Renal cortex interstitium (tissue), 11 donors: Measurements from ENCODE around the gene ADARB2. TPM values are rescaled to one million over a fixed set of nuclear protein-coding genes. Genes with fewer than 3 reads are reported as not detected.

Experiments used
- DNase-seq, 11 donors: peaks; one replicate each; pipeline ENCODE4 v3.0.0-alpha.2; 2013; ENCODE audit warnings: low read depth in 9 of 11, low spot score in 4 of 11; ENCODE audit errors: extremely low read depth in 1 of 11
- polyA plus RNA-seq, 3 donors: library from polyadenylated mRNA; unstranded; fragments of 120-200 nt; gene quantifications; one replicate each; pipeline ENCODE4 v1.2.1, GENCODE V29; 2013; ENCODE audit not compliant: insufficient read length in 3 of 3

The ADARB2 gene
- polyA plus RNA-seq, 3 donors = 1.1 to 2.1 (median 1.5) TPM

GRCh38 chr10:1669433-1669832, 67.9 kb downstream of the ADARB2 start:
- DNase-seq = no peak

GRCh38 chr10:1668399-1668798, 68.9 kb downstream of the ADARB2 start:
- DNase-seq = no peak

GRCh38 chr10:1667392-1667791, 69.9 kb downstream of the ADARB2 start:
- no peak for DNase-seq

- DNase-seq = no peak
These were observed 71.2 kb downstream of the ADARB2 start for GRCh38 chr10:1666147-1666546.

GRCh38 chr10:1665681-1666080, 71.6 kb downstream of the ADARB2 start:
- DNase-seq = no peak

- DNase-seq = no peak
These were observed 72.2 kb downstream of the ADARB2 start for GRCh38 chr10:1665021-1665661.

- no peak for DNase-seq
These were observed 72.9 kb downstream of the ADARB2 start for GRCh38 chr10:1664333-1664964.

- DNase-seq = no peak
These were observed 74.1 kb downstream of the ADARB2 start for GRCh38 chr10:1663226-1663625.

GRCh38 chr10:1662438-1663025, 74.8 kb downstream of the ADARB2 start:
- DNase-seq = no peak

GRCh38 chr10:1661859-1662437, 75.4 kb downstream of the ADARB2 start:
- DNase-seq = no peak

- DNase-seq = no peak
These were observed 75.9 kb downstream of the ADARB2 start for GRCh38 chr10:1661416-1661815.

- no peak for DNase-seq
These were observed 76.5 kb downstream of the ADARB2 start for GRCh38 chr10:1660815-1661214.

- DNase-seq = no peak
These were observed 76.9 kb downstream of the ADARB2 start for GRCh38 chr10:1660386-1660785.

GRCh38 chr10:1659221-1659791, 78.0 kb downstream of the ADARB2 start:
- no peak for DNase-seq

GRCh38 chr10:1658658-1659057, 78.7 kb downstream of the ADARB2 start:
- DNase-seq = no peak

- DNase-seq = no peak
These were observed 79.8 kb downstream of the ADARB2 start for GRCh38 chr10:1657479-1657878.

GRCh38 chr10:1655367-1655766, 82.0 kb downstream of the ADARB2 start:
- no peak for DNase-seq

- no peak for DNase-seq
These were observed 82.4 kb downstream of the ADARB2 start for GRCh38 chr10:1654811-1655356.

- DNase-seq = no peak
These were observed 83.1 kb downstream of the ADARB2 start for GRCh38 chr10:1654247-1654646.

- no peak for DNase-seq
These were observed 84.0 kb downstream of the ADARB2 start for GRCh38 chr10:1653321-1653720.
